ENCODE measurements around the gene TERB1.

The TERB1 gene

DNA sequence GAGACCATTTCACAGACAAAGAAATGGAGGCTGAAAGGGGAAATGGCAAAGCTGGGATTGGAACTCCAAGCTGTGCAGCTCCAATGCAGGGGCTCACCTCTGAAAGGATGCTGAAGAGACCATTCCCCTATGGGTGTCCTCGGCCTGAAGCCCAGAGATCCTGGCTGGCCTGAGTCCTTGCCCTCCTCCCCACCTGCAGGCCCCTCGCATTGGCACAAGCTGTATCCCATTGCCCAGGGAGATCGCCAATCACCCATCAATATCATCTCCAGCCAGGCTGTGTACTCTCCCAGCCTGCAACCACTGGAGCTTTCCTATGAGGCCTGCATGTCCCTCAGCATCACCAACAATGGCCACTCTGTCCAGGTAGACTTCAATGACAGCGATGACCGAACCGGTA, 45.4 kb upstream of the TERB1 start:
- DNase-seq (ENCODE audit: low read depth): no peak
- H3K4me3 ChIP-seq (ENCODE audit: control insufficient read depth, low read depth, low read length): no peak overlapping the region
- TF ChIP-seq, protein P1, sequence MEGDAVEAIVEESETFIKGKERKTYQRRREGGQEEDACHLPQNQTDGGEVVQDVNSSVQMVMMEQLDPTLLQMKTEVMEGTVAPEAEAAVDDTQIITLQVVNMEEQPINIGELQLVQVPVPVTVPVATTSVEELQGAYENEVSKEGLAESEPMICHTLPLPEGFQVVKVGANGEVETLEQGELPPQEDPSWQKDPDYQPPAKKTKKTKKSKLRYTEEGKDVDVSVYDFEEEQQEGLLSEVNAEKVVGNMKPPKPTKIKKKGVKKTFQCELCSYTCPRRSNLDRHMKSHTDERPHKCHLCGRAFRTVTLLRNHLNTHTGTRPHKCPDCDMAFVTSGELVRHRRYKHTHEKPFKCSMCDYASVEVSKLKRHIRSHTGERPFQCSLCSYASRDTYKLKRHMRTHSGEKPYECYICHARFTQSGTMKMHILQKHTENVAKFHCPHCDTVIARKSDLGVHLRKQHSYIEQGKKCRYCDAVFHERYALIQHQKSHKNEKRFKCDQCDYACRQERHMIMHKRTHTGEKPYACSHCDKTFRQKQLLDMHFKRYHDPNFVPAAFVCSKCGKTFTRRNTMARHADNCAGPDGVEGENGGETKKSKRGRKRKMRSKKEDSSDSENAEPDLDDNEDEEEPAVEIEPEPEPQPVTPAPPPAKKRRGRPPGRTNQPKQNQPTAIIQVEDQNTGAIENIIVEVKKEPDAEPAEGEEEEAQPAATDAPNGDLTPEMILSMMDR (IDR thresholded peaks at IDR 0.05; ENCODE audit: control insufficient read depth, insufficient read depth, low read depth, low read length, missing control alignments): no peak

- TF ChIP-seq, protein P1 (IDR thresholded peaks at IDR 0.05; ENCODE audit: control insufficient read depth, insufficient read depth, low read depth, low read length, missing control alignments): no peak
- no peak for DNase-seq (ENCODE audit: low read depth)
- no peak overlapping the region for H3K4me3 ChIP-seq (ENCODE audit: control insufficient read depth, low read depth, low read length)
Measured at GRCh38 chr16:66846266-66846665, 44.9 kb upstream of the TERB1 start.

GRCh38 chr16:66845791-66846221, 44.4 kb upstream of the TERB1 start:
- H3K4me3 ChIP-seq (ENCODE audit: control insufficient read depth, low read depth, low read length): no peak overlapping the region
- DNase-seq (ENCODE audit: low read depth): no peak
- TF ChIP-seq, protein P1 (IDR thresholded peaks at IDR 0.05; ENCODE audit: control insufficient read depth, insufficient read depth, low read depth, low read length, missing control alignments): no peak

DNA sequence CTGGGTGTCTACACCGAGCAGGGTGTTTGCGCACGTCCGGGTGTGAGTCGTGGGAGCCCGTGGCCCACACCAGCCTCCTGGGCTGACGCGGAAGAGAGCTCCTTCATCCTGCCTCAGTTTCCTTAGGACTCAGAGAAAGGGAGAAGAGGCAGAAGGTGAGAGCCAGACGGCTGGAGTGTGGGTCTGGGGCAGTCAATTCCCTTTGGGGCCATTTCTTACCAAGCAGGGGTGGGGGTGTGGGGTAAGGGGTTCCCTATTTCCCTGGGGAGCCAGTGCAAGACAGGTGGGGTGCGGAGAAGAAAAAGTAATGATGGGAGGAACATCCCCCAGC, 43.7 kb upstream of the TERB1 start:
- no peak for DNase-seq (ENCODE audit: low read depth)
- TF ChIP-seq, protein P1 (IDR thresholded peaks at IDR 0.05; ENCODE audit: control insufficient read depth, insufficient read depth, low read depth, low read length, missing control alignments): no peak
- peak overlapping the region; percentile 38 for H3K4me3 ChIP-seq (ENCODE audit: control insufficient read depth, low read depth, low read length)

- DNase-seq (ENCODE audit: low read depth): no peak
- H3K4me3 ChIP-seq (ENCODE audit: control insufficient read depth, low read depth, low read length): peak within 1 kb of the TSS; percentile 38
- TF ChIP-seq, protein P1 (IDR thresholded peaks at IDR 0.05; ENCODE audit: control insufficient read depth, insufficient read depth, low read depth, low read length, missing control alignments): no peak
Measured at GRCh38 chr16:66844342-66845079, 43.1 kb upstream of the TERB1 start, which contains the start of gene CA7. TSS of gene CA7 (plus strand) at chr16:66844414. CDS start at chr16:66844488, 74 bp downstream.

DNA sequence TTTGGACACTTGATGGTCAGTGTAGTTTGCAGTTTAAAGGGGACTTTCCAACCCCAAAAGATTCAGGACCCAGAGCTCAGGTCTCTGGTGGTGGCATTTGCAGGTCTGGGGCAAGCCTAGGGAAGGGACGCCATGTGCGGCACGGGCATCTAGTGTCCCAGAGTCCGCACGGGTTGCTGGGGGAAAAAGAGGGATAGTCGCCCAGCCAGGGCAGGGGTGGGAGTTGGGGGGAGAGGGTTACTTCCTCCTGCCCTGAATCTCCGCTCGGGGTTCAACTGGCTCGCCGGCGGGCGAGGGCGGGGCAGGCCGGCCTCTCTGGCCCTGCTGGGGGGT, 42.6 kb upstream of the TERB1 start:
- TF ChIP-seq, protein P1 (IDR thresholded peaks at IDR 0.05; ENCODE audit: control insufficient read depth, insufficient read depth, low read depth, low read length, missing control alignments): no peak
- no peak overlapping the region for H3K4me3 ChIP-seq (ENCODE audit: control insufficient read depth, low read depth, low read length)
- no peak for DNase-seq (ENCODE audit: low read depth)

Data from AG09309 (cell line).